Measurements from ENCODE around the gene PLXNA4.

PLXNA4 gene

GRCh38 chr7:132618271-132618955 is 42.1 kb upstream of the PLXNA4 start:
- no peak for DNase-seq (ENCODE audit: extremely low spot score)
- CTCF ChIA-PET = interaction anchor here (0.9 to 1.0 kb wide), 2 partner anchors 8 to 38 kb away, joined by 3 read pairs; no protein-coding TSS in a partner anchor
- TF ChIP-seq CTCF (IDR thresholded peaks at IDR 0.05; ENCODE audit: control extremely low read depth, extremely low read depth, low read depth, missing control alignments) = no peak
- POLR2A ChIA-PET = no interaction called here

- TF ChIP-seq CTCF (IDR thresholded peaks at IDR 0.05; ENCODE audit: control extremely low read depth, extremely low read depth, low read depth, missing control alignments) = no peak
- POLR2A ChIA-PET = no interaction called here
- DNase-seq (ENCODE audit: extremely low spot score) = peak; percentile 37
- CTCF ChIA-PET = no interaction called here
Observed at GRCh38 chr7:132614428-132615318, 38.4 kb upstream of the PLXNA4 start.

- no peak for TF ChIP-seq CTCF (IDR thresholded peaks at IDR 0.05; ENCODE audit: control extremely low read depth, extremely low read depth, low read depth, missing control alignments)
- ChIA-PET POLR2A (no interaction called here), CTCF (no interaction called here)
- no peak for DNase-seq (ENCODE audit: extremely low spot score)
Observed at GRCh38 chr7:132613737-132614136, 37.5 kb upstream of the PLXNA4 start.

- CTCF ChIA-PET = interaction anchor here (1.2 to 1.4 kb wide), 2 partner anchors 8 to 30 kb away, joined by 3 read pairs; no protein-coding TSS in a partner anchor
- POLR2A ChIA-PET = no interaction called here
Observed at GRCh38 chr7:132610995-132611394, 34.7 kb upstream of the PLXNA4 start.

GRCh38 chr7:132609906-132610520 is 33.7 kb upstream of the PLXNA4 start:
- ChIA-PET POLR2A (no interaction called here), CTCF (interaction anchor here (0.9 to 1.4 kb wide), 4 partner anchors 9 to 29 kb away, joined by 3 read pairs; no protein-coding TSS in a partner anchor)
- no peak for TF ChIP-seq CTCF (IDR thresholded peaks at IDR 0.05; ENCODE audit: control extremely low read depth, extremely low read depth, low read depth, missing control alignments)
- no peak for DNase-seq (ENCODE audit: extremely low spot score)

More at GRCh38 chr7:132610995-132611394, 34.7 kb upstream of the PLXNA4 start:
- no peak for TF ChIP-seq CTCF (IDR thresholded peaks at IDR 0.05; ENCODE audit: control extremely low read depth, extremely low read depth, low read depth, missing control alignments)
- no peak for DNase-seq (ENCODE audit: extremely low spot score)

GRCh38 chr7:132609222-132609621 is 33.0 kb upstream of the PLXNA4 start:
- no peak for DNase-seq (ENCODE audit: extremely low spot score)
- CTCF ChIA-PET = interaction anchor here (0.8 to 1.4 kb wide), 3 partner anchors 10 to 29 kb away, joined by 3 read pairs; no protein-coding TSS in a partner anchor
- TF ChIP-seq CTCF (IDR thresholded peaks at IDR 0.05; ENCODE audit: control extremely low read depth, extremely low read depth, low read depth, missing control alignments) = no peak

More at GRCh38 chr7:132609222-132609621, 33.0 kb upstream of the PLXNA4 start:
- POLR2A ChIA-PET = no interaction called here
